H9 (cell line): Measurements from ENCODE around the gene MKI67. TPM values are rescaled to one million over a fixed set of nuclear protein-coding genes. Genes with fewer than 3 reads are reported as not detected.
"Not testable (repeated sequence)": the region's sequence is repeated elsewhere in the genome, so short reads cannot be mapped to it uniquely, and the experiment has no call there.

ENCODE experiments used
- DNase-seq: peaks from one replicate; pipeline ENCODE4 v3.0.0-alpha.2; 2017
- H2AFZ ChIP-seq: one replicate; pipeline ENCODE4 v1.6.1; 2013; ENCODE audit warnings: mild to moderate bottlenecking, low read length, control low read depth, moderate library complexity
- H2AK5ac ChIP-seq: 2 replicates; pipeline ENCODE4 v1.6.1; 2013; ENCODE audit warnings: low read length, control low read depth, mixed read lengths; ENCODE audit not compliant: insufficient read length
- H2BK120ac ChIP-seq: one replicate; pipeline ENCODE4 v1.6.1; 2013; ENCODE audit warnings: low read depth, mild to moderate bottlenecking, low read length, control low read depth, inconsistent platforms; ENCODE audit not compliant: poor library complexity, severe bottlenecking
- H2BK12ac ChIP-seq: 2 replicates; pipeline ENCODE4 v1.6.1; 2013; ENCODE audit warnings: low read length, control low read depth, mixed read lengths, low read depth; ENCODE audit not compliant: insufficient read length
- H2BK15ac ChIP-seq: 2 replicates; pipeline ENCODE4 v1.6.1; 2013; ENCODE audit warnings: low read depth, low read length, control low read depth
- H2BK20ac ChIP-seq: one replicate; pipeline ENCODE4 v1.6.1; 2013; ENCODE audit warnings: low read depth, mild to moderate bottlenecking, low read length, control low read depth, inconsistent platforms; ENCODE audit not compliant: poor library complexity, severe bottlenecking
- H2BK5ac ChIP-seq: 2 replicates; pipeline ENCODE4 v1.6.1; 2013; ENCODE audit warnings: low read length, control low read depth, mixed read lengths; ENCODE audit not compliant: insufficient read length
- H3K14ac ChIP-seq: 2 replicates; pipeline ENCODE4 v1.6.1; 2013; ENCODE audit warnings: low read length, control low read depth; ENCODE audit not compliant: insufficient read depth
- H3K18ac ChIP-seq: 2 replicates; pipeline ENCODE4 v1.6.1; 2013; ENCODE audit warnings: low read depth, mild to moderate bottlenecking, mixed read lengths, low read length, control low read depth; ENCODE audit not compliant: insufficient read length
- H3K23ac ChIP-seq: 2 replicates; pipeline ENCODE4 v1.6.1; 2013; ENCODE audit warnings: low read length, control low read depth, mixed read lengths, low read depth; ENCODE audit not compliant: insufficient read length
- H3K23me2 ChIP-seq: 2 replicates; pipeline ENCODE4 v1.6.1; 2013; ENCODE audit warnings: low read depth, mild to moderate bottlenecking, mixed read lengths, low read length, control low read depth; ENCODE audit not compliant: insufficient read length, poor library complexity, severe bottlenecking
- H3K27ac ChIP-seq: 2 replicates; pipeline ENCODE4 v1.5.1; 2013; ENCODE audit warnings: low read length, control low read depth, mixed read lengths, low read depth; ENCODE audit not compliant: insufficient read length
- H3K27me3 ChIP-seq: 2 replicates; pipeline ENCODE4 v1.6.1; 2013; ENCODE audit warnings: low read length, control low read depth, inconsistent platforms; ENCODE audit not compliant: insufficient read depth
- H3K4ac ChIP-seq: 2 replicates; pipeline ENCODE4 v1.6.1; 2013; ENCODE audit warnings: low read depth, mild to moderate bottlenecking, control low read depth, inconsistent platforms, low read length, moderate library complexity
- H3K4me1 ChIP-seq: 2 replicates; pipeline ENCODE4 v1.6.1; 2013; ENCODE audit warnings: low read length, control low read depth, inconsistent platforms; ENCODE audit not compliant: insufficient read depth
- H3K4me2 ChIP-seq: 2 replicates; pipeline ENCODE4 v1.6.1; 2013; ENCODE audit warnings: low read length, control low read depth, mixed read lengths; ENCODE audit not compliant: insufficient read length, insufficient read depth
- H3K56ac ChIP-seq: 2 replicates; pipeline ENCODE4 v1.6.1; 2013; ENCODE audit warnings: low read depth, mild to moderate bottlenecking, mixed read lengths, low read length, control low read depth; ENCODE audit not compliant: insufficient read length
- H3K79me1 ChIP-seq: 2 replicates; pipeline ENCODE4 v1.6.1; 2013; ENCODE audit warnings: low read depth, mild to moderate bottlenecking, moderate library complexity, low read length, control low read depth, inconsistent platforms; ENCODE audit not compliant: insufficient read depth, poor library complexity, severe bottlenecking
- H3K79me2 ChIP-seq: 2 replicates; pipeline ENCODE4 v1.6.1; 2013; ENCODE audit warnings: low read length, control low read depth, inconsistent platforms; ENCODE audit not compliant: insufficient read depth
- H3K9ac ChIP-seq: 2 replicates; pipeline ENCODE4 v1.6.1; 2013; ENCODE audit warnings: low read length, control low read depth, mixed read lengths; ENCODE audit not compliant: insufficient read length; ENCODE audit errors: extremely low read depth
- H3K9me3 ChIP-seq: one replicate; pipeline ENCODE4 v1.6.1; 2013; ENCODE audit warnings: low read depth, low read length, inconsistent platforms; ENCODE audit not compliant: control insufficient read depth
- H3T11ph ChIP-seq: one replicate; pipeline ENCODE4 v1.6.1; 2013; ENCODE audit warnings: mild to moderate bottlenecking, low read length, control low read depth, inconsistent platforms
- H4K20me1 ChIP-seq: one replicate; pipeline ENCODE4 v1.6.1; 2013; ENCODE audit not compliant: control insufficient read depth, insufficient read length, insufficient read depth
- H4K5ac ChIP-seq: 2 replicates; pipeline ENCODE4 v1.6.1; 2013; ENCODE audit warnings: low read depth, mild to moderate bottlenecking, mixed read lengths, low read length, control low read depth; ENCODE audit not compliant: insufficient read length
- H4K8ac ChIP-seq: replicated peaks from 2 replicates; pipeline ENCODE4 v1.6.1; 2013; ENCODE audit warnings: low read length, control low read depth, mixed read lengths, low read depth; ENCODE audit not compliant: insufficient read length
- H4K91ac ChIP-seq: 2 replicates; pipeline ENCODE4 v1.6.1; 2013; ENCODE audit warnings: low read depth, mild to moderate bottlenecking, moderate library complexity, mixed read lengths, low read length, control low read depth; ENCODE audit not compliant: insufficient read length
- H3K27ac Mint-ChIP-seq, 3 experiments: 2 replicates in 2 of 3; 3 replicates in 1 of 3; pipeline ENCODE4 v1.8.0; 2020 to 2021; ENCODE audit warnings: mixed read lengths in 3 of 3, mild to moderate bottlenecking in 1 of 3, moderate library complexity in 1 of 3
- H3K27me3 Mint-ChIP-seq: 2 replicates; pipeline ENCODE4 v1.8.0; 2021; ENCODE audit warnings: low read depth, mild to moderate bottlenecking, moderate library complexity, mixed read lengths
- H3K36me3 Mint-ChIP-seq, 3 experiments: 2 replicates in 2 of 3; 3 replicates in 1 of 3; pipeline ENCODE4 v1.8.0; 2020 to 2021; ENCODE audit warnings: low read depth in 3 of 3, mixed read lengths in 3 of 3; ENCODE audit not compliant: insufficient read depth in 1 of 3
- H3K4me1 Mint-ChIP-seq, 2 experiments: 2 replicates each; pipeline ENCODE4 v1.8.0; 2020; ENCODE audit warnings: mixed read lengths in 2 of 2
- H3K4me3 Mint-ChIP-seq, 2 experiments: 2 replicates in 1 of 2; 3 replicates in 1 of 2; pipeline ENCODE4 v1.8.0; 2020 to 2021; ENCODE audit warnings: mild to moderate bottlenecking in 2 of 2, mixed read lengths in 2 of 2, moderate library complexity in 1 of 2
- H3K9me3 Mint-ChIP-seq, 2 experiments: 2 replicates in 1 of 2; 3 replicates in 1 of 2; pipeline ENCODE4 v1.8.0; 2020; ENCODE audit warnings: mild to moderate bottlenecking in 2 of 2, mixed read lengths in 2 of 2, moderate library complexity in 1 of 2
- WGBS: extraction: QIAGEN DNeasy Blood & Tissue Kit; methylation state at CpG from one replicate; pipeline ENCODE4 v1.1.7; 2013; ENCODE audit warnings: missing lambda C conversion rate, low lambda C conversion rate, mixed read lengths; ENCODE audit not compliant: insufficient read length; ENCODE audit errors: extremely low coverage; 5-methylcytosine and 5-hydroxymethylcytosine counted together
- total RNA-seq: library from RNA; stranded (reverse); gene quantifications from 2 replicates; pipeline ENCODE4 v1.2.1, GENCODE V29; 2021
- TF ChIP-seq, protein P1 (sequence below): fragments of 200-600 bp; sonication (generic); conservative IDR thresholded peaks from 3 replicates; pipeline ENCODE4 v1.8.0; 2021; ENCODE audit warnings: antibody characterized with exemption, mild to moderate bottlenecking

MKI67 gene
- total RNA-seq, 1 experiment from 2014 or later = 108 TPM

DNA sequence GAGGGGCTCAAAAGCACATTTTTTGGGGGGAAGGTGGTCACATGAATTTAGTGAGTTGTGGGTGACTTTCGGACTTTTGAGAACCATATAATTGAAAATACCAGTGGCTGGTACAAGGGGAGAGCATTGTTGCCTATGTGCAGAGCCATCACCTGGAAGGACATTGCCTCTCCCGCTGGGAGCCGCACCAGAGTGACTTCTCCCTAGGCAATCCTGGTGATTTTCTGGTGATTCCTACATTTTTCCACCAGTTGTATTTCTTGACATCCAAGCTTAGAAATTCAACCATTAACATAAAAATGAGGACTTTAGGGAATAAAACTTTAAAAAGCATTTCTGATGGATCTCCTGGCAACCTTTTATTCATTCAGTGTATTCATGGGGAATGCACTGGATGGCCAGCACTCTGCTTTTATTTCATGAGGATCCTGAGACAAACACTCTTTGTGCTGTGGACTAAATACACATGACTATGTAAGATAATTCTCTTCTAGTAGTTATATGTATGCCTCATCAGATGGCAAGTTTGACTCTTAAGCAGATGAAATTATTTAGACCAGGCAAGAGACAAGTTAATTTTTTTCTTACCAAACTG, 41.8 kb upstream of the MKI67 start:
- Histone ChIP-seq H3K9ac (no peak overlapping the region), H2BK12ac (no peak overlapping the region), H2AK5ac (no peak overlapping the region), H4K5ac (no peak overlapping the region), H4K20me1 (no peaks in the 10 kb centered on the region), H2AFZ (no peak overlapping the region), H3K27me3 (no peaks in the 10 kb centered on the region), H3K4ac (no peak overlapping the region), H3K79me1 (no peaks in the 10 kb centered on the region), H2BK20ac (no peak overlapping the region), H3K79me2 (no peaks in the 10 kb centered on the region), H3T11ph (no peak overlapping the region), H3K9me3 (peaks cover 8% of the 10 kb centered on the region), H2BK5ac (no peak overlapping the region), H3K18ac (no peak overlapping the region), H3K56ac (no peak overlapping the region), H4K91ac (no peak overlapping the region), H2BK120ac (no peak overlapping the region), H3K4me1 (no peaks in the 10 kb centered on the region), H3K27ac (no peak overlapping the region), H3K23ac (no peak overlapping the region), H3K4me2 (no peak overlapping the region), H3K23me2 (no peaks in the 10 kb centered on the region), H2BK15ac (no peak overlapping the region), H4K8ac (no peak overlapping the region), H3K14ac (no peak overlapping the region)
- H3K36me3 Mint-ChIP-seq = peaks cover 1 to 10% (median 7%) of the 10 kb centered on the region in 3 experiments; a peak in 3 of 7 replicates
- no peak for DNase-seq
- H3K27me3 Mint-ChIP-seq = peaks cover 5% of the 10 kb centered on the region
- peaks cover 7 to 10% of the 10 kb centered on the region in 2 experiments for H3K4me1 Mint-ChIP-seq
- no peak overlapping the region for H3K4me3 Mint-ChIP-seq
- H3K27ac Mint-ChIP-seq = no peak overlapping the region
- TF ChIP-seq, protein P1, sequence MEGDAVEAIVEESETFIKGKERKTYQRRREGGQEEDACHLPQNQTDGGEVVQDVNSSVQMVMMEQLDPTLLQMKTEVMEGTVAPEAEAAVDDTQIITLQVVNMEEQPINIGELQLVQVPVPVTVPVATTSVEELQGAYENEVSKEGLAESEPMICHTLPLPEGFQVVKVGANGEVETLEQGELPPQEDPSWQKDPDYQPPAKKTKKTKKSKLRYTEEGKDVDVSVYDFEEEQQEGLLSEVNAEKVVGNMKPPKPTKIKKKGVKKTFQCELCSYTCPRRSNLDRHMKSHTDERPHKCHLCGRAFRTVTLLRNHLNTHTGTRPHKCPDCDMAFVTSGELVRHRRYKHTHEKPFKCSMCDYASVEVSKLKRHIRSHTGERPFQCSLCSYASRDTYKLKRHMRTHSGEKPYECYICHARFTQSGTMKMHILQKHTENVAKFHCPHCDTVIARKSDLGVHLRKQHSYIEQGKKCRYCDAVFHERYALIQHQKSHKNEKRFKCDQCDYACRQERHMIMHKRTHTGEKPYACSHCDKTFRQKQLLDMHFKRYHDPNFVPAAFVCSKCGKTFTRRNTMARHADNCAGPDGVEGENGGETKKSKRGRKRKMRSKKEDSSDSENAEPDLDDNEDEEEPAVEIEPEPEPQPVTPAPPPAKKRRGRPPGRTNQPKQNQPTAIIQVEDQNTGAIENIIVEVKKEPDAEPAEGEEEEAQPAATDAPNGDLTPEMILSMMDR = no peak
- peaks cover 10% of the 10 kb centered on the region in 2 experiments; a peak in 4 of 5 replicates for H3K9me3 Mint-ChIP-seq
- WGBS = no CpG with 5 or more reads among the region's 3 CpGs

- not testable (repeated sequence) for H3K23me2 ChIP-seq, H4K91ac ChIP-seq, H2AFZ ChIP-seq, H4K5ac ChIP-seq, H4K20me1 ChIP-seq, H2BK20ac ChIP-seq, H3T11ph ChIP-seq, H2BK120ac ChIP-seq, H3K27ac ChIP-seq, DNase-seq, H3K27me3 ChIP-seq, H3K4me2 ChIP-seq, H3K56ac ChIP-seq, H3K27me3 Mint-ChIP-seq, H2BK5ac ChIP-seq, H3K79me2 ChIP-seq, H3K36me3 Mint-ChIP-seq, H3K4me3 Mint-ChIP-seq, H3K9ac ChIP-seq, H3K14ac ChIP-seq, H3K79me1 ChIP-seq, H3K9me3 Mint-ChIP-seq, H2AK5ac ChIP-seq, H2BK12ac ChIP-seq, H3K4ac ChIP-seq, H3K27ac Mint-ChIP-seq, H4K8ac ChIP-seq, H3K23ac ChIP-seq, H3K9me3 ChIP-seq, H3K4me1 ChIP-seq, H3K18ac ChIP-seq, H2BK15ac ChIP-seq
- peaks cover 7 to 10% of the 10 kb centered on the region in 2 experiments for H3K4me1 Mint-ChIP-seq
- WGBS = no CpG with 5 or more reads among the region's 6 CpGs
Observed at GRCh38 chr10:128167123-128167522, 40.9 kb upstream of the MKI67 start.
